K562 (cell line): ENCODE results near the gene ADGRF5. TPM values are rescaled to one million over a fixed set of nuclear protein-coding genes. Genes with fewer than 3 reads are reported as not detected.

Experiments
- ATAC-seq: fragments of 200-7000 bp; cut with Tn5 transposase; 3 replicates; pipeline ENCODE4 v1.9.1; 2020; ENCODE audit warnings: moderate library complexity
- BruUV-seq: library from RNA; stranded (reverse); fragments of 400-500 nt; replicated peaks from 2 replicates; lab custom pipeline; 2021; lab: Mats Ljungman, UMichigan
- CTCF ChIA-PET: fragments of 300-600 bp; formaldehyde crosslinking; extraction: SDS; loops from one replicate; lab custom pipeline; 2021; ENCODE audit warnings: low intra/inter-chr PET ratio; lab: Yijun Ruan, JAX
- POLR2A ChIA-PET: fragments of 300-600, 350-650 bp; sonication (Branson Sonifier 250); formaldehyde crosslinking; extraction: SDS; loops from one replicate; lab custom pipeline; 2021; ENCODE audit warnings: antibody characterized with exemption, inconsistent platforms; lab: Yijun Ruan, JAX
- DNase-seq, 4 experiments: peaks; one replicate each; pipeline versions ENCODE4 v3.0.0 to v3.0.0-alpha.2; 2011 to 2018; ENCODE audit warnings: low spot score in 3 of 4, mixed read lengths in 3 of 4; ENCODE audit errors: extremely low read depth in 1 of 4
- FAIRE-seq: peaks from 2 replicates; lab custom pipeline; 2011; peaks lifted over from hg19 to GRCh38; lab: Jason Lieb, UNC
- H2AFZ ChIP-seq: 2 replicates; pipeline ENCODE4 v1.6.0; 2011; ENCODE audit warnings: low read depth, low read length, control low read depth, inconsistent platforms
- H3K27ac ChIP-seq: fragments of 200-600 bp; 3 replicates; pipeline ENCODE4 v1.8.0; 2011; ENCODE audit warnings: low read depth, mild to moderate bottlenecking, control low read depth, inconsistent platforms, low read length, moderate library complexity, mixed read lengths; ENCODE audit errors: extremely low read depth
- H3K27me3 ChIP-seq, 2 experiments: fragments of 300-600 bp in 1 of 2; 2 replicates in 1 of 2; 3 replicates in 1 of 2; pipeline versions ENCODE4 v1.6.0 to v1.8.0; 2011; ENCODE audit warnings: inconsistent platforms in 2 of 2, low read length in 2 of 2, mild to moderate bottlenecking in 1 of 2, mixed read lengths in 1 of 2, moderate library complexity in 1 of 2; ENCODE audit not compliant: control insufficient read depth in 2 of 2, insufficient read depth in 2 of 2
- H3K36me3 ChIP-seq: fragments of 300-600 bp; 3 replicates; pipeline ENCODE4 v1.8.0; 2011; ENCODE audit warnings: mild to moderate bottlenecking, low read length, inconsistent platforms; ENCODE audit not compliant: control insufficient read depth, insufficient read depth
- H3K4me1 ChIP-seq, 2 experiments: fragments of 200-600 bp in 1 of 2; replicated peaks in 1 of 2; 2 replicates in 1 of 2; 3 replicates in 1 of 2; pipeline versions ENCODE4 v1.5.1 to v1.8.0; 2011; ENCODE audit warnings: inconsistent platforms in 2 of 2, low read length in 2 of 2, mild to moderate bottlenecking in 1 of 2, mixed read lengths in 1 of 2, moderate library complexity in 1 of 2; ENCODE audit not compliant: control insufficient read depth in 2 of 2, insufficient read depth in 2 of 2
- H3K4me2 ChIP-seq: 2 replicates; pipeline ENCODE4 v1.6.1; 2011; ENCODE audit warnings: low read length, control low read depth, inconsistent platforms, mixed read lengths; ENCODE audit not compliant: insufficient read depth
- H3K4me3 ChIP-seq: fragments of 200-600 bp; sonication (generic), shearing (Covaris generic); 2 replicates; pipeline ENCODE4 v1.5.1; 2016; ENCODE audit warnings: control low read depth, inconsistent platforms
- H3K79me2 ChIP-seq: fragments of 200-600 bp; 3 replicates; pipeline ENCODE4 v1.8.0; 2011; ENCODE audit warnings: low read length, inconsistent platforms; ENCODE audit not compliant: control insufficient read depth, insufficient read depth
- H3K9ac ChIP-seq, 2 experiments: 2 replicates each; pipeline versions ENCODE4 v1.6.0 to v1.6.1; 2011; ENCODE audit warnings: low read depth in 2 of 2, low read length in 2 of 2, control low read depth in 1 of 2, inconsistent platforms in 1 of 2, mild to moderate bottlenecking in 1 of 2, mixed read lengths in 1 of 2; ENCODE audit not compliant: insufficient read depth in 1 of 2
- H3K9me1 ChIP-seq: one replicate; pipeline ENCODE4 v1.6.0; 2011; ENCODE audit warnings: inconsistent platforms, mild to moderate bottlenecking, low read length, moderate library complexity; ENCODE audit not compliant: control insufficient read depth, insufficient read depth
- H3K9me3 ChIP-seq: replicated peaks from 2 replicates; pipeline ENCODE4 v1.5.1; 2011; ENCODE audit warnings: low read depth, low read length, inconsistent platforms; ENCODE audit not compliant: control insufficient read depth, insufficient read depth
- H4K20me1 ChIP-seq: replicated peaks from 2 replicates; pipeline ENCODE4 v1.6.1; 2011; ENCODE audit warnings: low read length, inconsistent platforms, mixed read lengths; ENCODE audit not compliant: control insufficient read depth, insufficient read depth
- HDAC2 ChIP-seq: fragments of 450-650 bp; IDR thresholded peaks from 2 replicates; pipeline ENCODE4 v1.6.1; 2016; ENCODE audit warnings: mild to moderate bottlenecking
- HDAC3 ChIP-seq: fragments of 450-650 bp; IDR thresholded peaks from 2 replicates; pipeline ENCODE4 v1.6.1; 2018; ENCODE audit warnings: borderline replicate concordance, mild to moderate bottlenecking, moderate library complexity; ENCODE audit not compliant: partially characterized antibody
- LARP7 ChIP-seq: fragments of 450-650 bp; IDR thresholded peaks from 2 replicates; pipeline ENCODE4 v1.6.1; 2016
- MTF1 ChIP-seq: fragments of 250-450 bp; sonication (Bioruptor Pico); IDR thresholded peaks from 2 replicates; pipeline ENCODE4 v1.9.0; 2021; ENCODE audit warnings: moderate library complexity, mild to moderate bottlenecking, inconsistent platforms, borderline replicate concordance
- NCOA1 ChIP-seq: fragments of 450-650 bp; IDR thresholded peaks from 2 replicates; pipeline ENCODE4 v1.6.1; 2016; ENCODE audit warnings: low read depth
- SOX6 ChIP-seq: fragments of 450-650 bp; IDR thresholded peaks from 2 replicates; pipeline ENCODE4 v1.6.1; 2014; ENCODE audit warnings: mild to moderate bottlenecking
- TAF15 ChIP-seq: fragments of 200-400 bp; formaldehyde crosslinking; IDR thresholded peaks from 2 replicates; pipeline ENCODE4 v1.6.1; 2017; ENCODE audit warnings: mild to moderate bottlenecking, low read depth, low read length, moderate library complexity
- TAL1 ChIP-seq: fragments of 450-650 bp; IDR thresholded peaks from 2 replicates; pipeline ENCODE4 v1.6.1; 2016; ENCODE audit warnings: mild to moderate bottlenecking
- ZBTB26 ChIP-seq: fragments of 450-650 bp; formaldehyde crosslinking; IDR thresholded peaks from 2 replicates; pipeline ENCODE4 v1.4.0; 2022; ENCODE audit warnings: missing genetic modification characterization
- WGBS: fragments of 100-300 bp; shearing (Covaris generic); methylation state at CpG from one replicate; pipeline ENCODE4 v1.1.6; 2016; ENCODE audit warnings: low coverage, mixed read lengths; ENCODE audit not compliant: insufficient coverage; ENCODE audit errors: missing lambda C conversion rate; 5-methylcytosine and 5-hydroxymethylcytosine counted together
- in situ Hi-C: fragments of 300-500 bp; cut with MboI; formaldehyde crosslinking; loops from 4 replicates; pipeline ENCODE4 v1.15.0; 2018; ENCODE audit warnings: inconsistent platforms, mixed read lengths
- intact Hi-C: fragments of 100-400 bp; cut with micrococcal nuclease; formaldehyde crosslinking; loops from 2 replicates; pipeline ENCODE4 v1.14.2; 2022
- polyA plus RNA-seq, 8 experiments: library from polyadenylated mRNA; depleted of rRNA in 4 of 8; stranded (reverse) in 5 of 8; unstranded in 3 of 8; fragments of >200 nt; fragmentation: Nextera tagmentation in 2 of 8; fragmentation: Illumina TruSeq in 1 of 8; extraction: Ambion mirVana in 2 of 8; extraction: Trizol in 1 of 8; gene quantifications; 2 replicates each; pipeline versions ENCODE4 v1.2.1 to v1.2.3, GENCODE V29; 2011 to 2014; ENCODE audit warnings: inconsistent platforms in 1 of 8, missing spikeins in 1 of 8
- total RNA-seq, 7 experiments: library from RNA; depleted of rRNA in 6 of 7; stranded (reverse); fragments of >200 nt in 6 of 7; fragmentation: Illumina TruSeq in 2 of 7; extraction: Trizol in 2 of 7; gene quantifications; 2 replicates each; pipeline versions ENCODE4 v1.2.1 to v1.2.3, GENCODE V29; 2011 to 2021; ENCODE audit warnings: low replicate concordance in 1 of 7
- TF ChIP-seq, protein P1 (sequence below), 3 experiments: IDR thresholded peaks in 2 of 3; conservative IDR thresholded peaks in 1 of 3; 2 replicates each; pipeline ENCODE4 v1.5.1; 2011 to 2012; ENCODE audit warnings: low read length in 3 of 3, mild to moderate bottlenecking in 3 of 3, control low read depth in 2 of 3, improper control_type of control experiment in 1 of 3, inconsistent platforms in 1 of 3, low read depth in 1 of 3, mixed read lengths in 1 of 3, moderate library complexity in 1 of 3; ENCODE audit not compliant: insufficient read depth in 2 of 3
- TF ChIP-seq, protein P2 (sequence below): fragments of 450-650 bp; IDR thresholded peaks from 2 replicates; pipeline ENCODE4 v1.6.1; 2016; ENCODE audit warnings: low read depth, mild to moderate bottlenecking, moderate library complexity
- TF ChIP-seq, protein P3 (sequence below): sonication (generic); formaldehyde crosslinking; IDR thresholded peaks from 2 replicates; pipeline ENCODE4 v1.8.1; 2022; ENCODE audit warnings: missing genetic modification reagents

Gene ADGRF5
- total and polyA plus RNA-seq, 9 of the 15 experiments (the other 6 are each of a cell fraction or from before 2014, with no cell fraction given) = 0.07 TPM; not detected in 8

- WGBS = 0% methylated on average over 4 of the region's 4 CpGs
- no peaks in the 10 kb centered on the region for H3K79me2 ChIP-seq
- H3K9me3 ChIP-seq = no peaks in the 10 kb centered on the region
- no peak overlapping the region for H3K9ac ChIP-seq
- ChIA-PET POLR2A (no interaction called here), CTCF (no interaction called here)
- ATAC-seq (no peak), FAIRE-seq (no peak), DNase-seq (no peak)
- intact Hi-C loops = no loop called here
- no peak overlapping the region for H3K4me3 ChIP-seq
- H3K27me3 ChIP-seq = no peaks in the 10 kb centered on the region
- no peaks in the 10 kb centered on the region for H4K20me1 ChIP-seq
- peak; percentile 10; the same call in 1 of the 2 replicates for TF ChIP-seq TAL1
- peak; percentile 43; the same call in 1 of the 2 replicates for TF ChIP-seq SOX6
- TF ChIP-seq HDAC3 = no peak
- no peaks in the 10 kb centered on the region for H3K4me1 ChIP-seq
- no peak overlapping the region for H2AFZ ChIP-seq
- no peaks in the 10 kb centered on the region for H3K9me1 ChIP-seq
- no peaks in the 10 kb centered on the region for H3K36me3 ChIP-seq
- in situ Hi-C loops = no loop called here
- H3K27ac ChIP-seq = no peak overlapping the region
- no peak overlapping the region for H3K4me2 ChIP-seq
- no TSS peak for BruUV-seq
Observed at GRCh38 chr6:46914279-46914810, 7.4 kb downstream of the ADGRF5 start.

GRCh38 chr6:46909371-46909770, 12.4 kb downstream of the ADGRF5 start:
- H3K79me2 ChIP-seq = no peaks in the 10 kb centered on the region
- no peak overlapping the region for H3K4me2 ChIP-seq
- H2AFZ ChIP-seq = no peak overlapping the region
- ChIA-PET CTCF (no interaction called here), POLR2A (interaction anchor here (0.6 to 1.3 kb wide), 2 partner anchors 11 to 14 kb away, joined by 3 read pairs; no protein-coding TSS in a partner anchor)
- no peaks in the 10 kb centered on the region for H3K27me3 ChIP-seq
- H3K36me3 ChIP-seq = no peaks in the 10 kb centered on the region
- DNase-seq (no peak), ATAC-seq (no peak), FAIRE-seq (no peak)
- intact Hi-C loops (no loop called here), in situ Hi-C loops (no loop called here)
- no peak overlapping the region for H3K27ac ChIP-seq
- no TSS peak for BruUV-seq
- no peak overlapping the region for H3K4me3 ChIP-seq
- no peak overlapping the region for H3K9ac ChIP-seq
- H3K9me1 ChIP-seq = no peaks in the 10 kb centered on the region
- H3K9me3 ChIP-seq = no peaks in the 10 kb centered on the region
- H3K4me1 ChIP-seq = no peaks in the 10 kb centered on the region
- H4K20me1 ChIP-seq = no peaks in the 10 kb centered on the region
- WGBS = 0% methylated on average over 2 of the region's 2 CpGs
- TF ChIP-seq HDAC2 (no peak), MTF1 (CRISPR knock-in tag) (no peak), TAF15 (no peak), ZBTB26 (CRISPR knock-in tag) (no peak), NCOA1 (no peak), LARP7 (no peak)
- TF ChIP-seq, protein P1, sequence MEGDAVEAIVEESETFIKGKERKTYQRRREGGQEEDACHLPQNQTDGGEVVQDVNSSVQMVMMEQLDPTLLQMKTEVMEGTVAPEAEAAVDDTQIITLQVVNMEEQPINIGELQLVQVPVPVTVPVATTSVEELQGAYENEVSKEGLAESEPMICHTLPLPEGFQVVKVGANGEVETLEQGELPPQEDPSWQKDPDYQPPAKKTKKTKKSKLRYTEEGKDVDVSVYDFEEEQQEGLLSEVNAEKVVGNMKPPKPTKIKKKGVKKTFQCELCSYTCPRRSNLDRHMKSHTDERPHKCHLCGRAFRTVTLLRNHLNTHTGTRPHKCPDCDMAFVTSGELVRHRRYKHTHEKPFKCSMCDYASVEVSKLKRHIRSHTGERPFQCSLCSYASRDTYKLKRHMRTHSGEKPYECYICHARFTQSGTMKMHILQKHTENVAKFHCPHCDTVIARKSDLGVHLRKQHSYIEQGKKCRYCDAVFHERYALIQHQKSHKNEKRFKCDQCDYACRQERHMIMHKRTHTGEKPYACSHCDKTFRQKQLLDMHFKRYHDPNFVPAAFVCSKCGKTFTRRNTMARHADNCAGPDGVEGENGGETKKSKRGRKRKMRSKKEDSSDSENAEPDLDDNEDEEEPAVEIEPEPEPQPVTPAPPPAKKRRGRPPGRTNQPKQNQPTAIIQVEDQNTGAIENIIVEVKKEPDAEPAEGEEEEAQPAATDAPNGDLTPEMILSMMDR (IDR thresholded peaks at IDR 0.05 in 2 of 3, conservative IDR thresholded peaks at IDR 0.05 in 1 of 3; ENCODE audit: insufficient read depth in 2 of 3, low read depth in 1 of 3, low read length in 3 of 3) = no peak
- TF ChIP-seq, protein P2, sequence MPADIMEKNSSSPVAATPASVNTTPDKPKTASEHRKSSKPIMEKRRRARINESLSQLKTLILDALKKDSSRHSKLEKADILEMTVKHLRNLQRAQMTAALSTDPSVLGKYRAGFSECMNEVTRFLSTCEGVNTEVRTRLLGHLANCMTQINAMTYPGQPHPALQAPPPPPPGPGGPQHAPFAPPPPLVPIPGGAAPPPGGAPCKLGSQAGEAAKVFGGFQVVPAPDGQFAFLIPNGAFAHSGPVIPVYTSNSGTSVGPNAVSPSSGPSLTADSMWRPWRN = no peak
- TF ChIP-seq, protein P3, sequence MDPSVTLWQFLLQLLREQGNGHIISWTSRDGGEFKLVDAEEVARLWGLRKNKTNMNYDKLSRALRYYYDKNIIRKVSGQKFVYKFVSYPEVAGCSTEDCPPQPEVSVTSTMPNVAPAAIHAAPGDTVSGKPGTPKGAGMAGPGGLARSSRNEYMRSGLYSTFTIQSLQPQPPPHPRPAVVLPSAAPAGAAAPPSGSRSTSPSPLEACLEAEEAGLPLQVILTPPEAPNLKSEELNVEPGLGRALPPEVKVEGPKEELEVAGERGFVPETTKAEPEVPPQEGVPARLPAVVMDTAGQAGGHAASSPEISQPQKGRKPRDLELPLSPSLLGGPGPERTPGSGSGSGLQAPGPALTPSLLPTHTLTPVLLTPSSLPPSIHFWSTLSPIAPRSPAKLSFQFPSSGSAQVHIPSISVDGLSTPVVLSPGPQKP (CRISPR knock-in tag) = no peak
